Hepatocyte (in vitro differentiated cells): ENCODE data around the gene GGT6. TPM values are rescaled to one million over a fixed set of nuclear protein-coding genes. Genes with fewer than 3 reads are reported as not detected.

Experiments used
- DNase-seq: peaks from one replicate; pipeline ENCODE4 v3.0.0-alpha.2; 2016; ENCODE audit warnings: low spot score
- H2AFZ ChIP-seq: fragments of 200-600 bp; sonication (generic); 2 replicates; pipeline ENCODE4 v1.6.0; 2016; ENCODE audit warnings: antibody characterized with exemption, mild to moderate bottlenecking
- H3K27ac ChIP-seq: fragments of 200-600 bp; sonication (generic); 2 replicates; pipeline ENCODE4 v1.5.1; 2016; ENCODE audit warnings: mild to moderate bottlenecking
- H3K27me3 ChIP-seq: fragments of 200-600 bp; sonication (generic); 2 replicates; pipeline ENCODE4 v1.6.1; 2016
- H3K36me3 ChIP-seq: fragments of 200-600 bp; sonication (generic); replicated peaks from 2 replicates; pipeline ENCODE4 v1.5.1; 2016; ENCODE audit warnings: low read depth; ENCODE audit not compliant: insufficient read depth
- H3K4me1 ChIP-seq: fragments of 200-600 bp; sonication (generic); 2 replicates; pipeline ENCODE4 v1.5.1; 2016; ENCODE audit warnings: mild to moderate bottlenecking, moderate library complexity; ENCODE audit not compliant: insufficient read depth
- H3K4me2 ChIP-seq: fragments of 200-600 bp; sonication (generic); 2 replicates; pipeline ENCODE4 v1.6.0; 2016
- H3K4me3 ChIP-seq: fragments of 200-600 bp; sonication (generic); 2 replicates; pipeline ENCODE4 v1.5.1; 2016; ENCODE audit warnings: mild to moderate bottlenecking
- H3K79me2 ChIP-seq: fragments of 200-600 bp; sonication (generic); 2 replicates; pipeline ENCODE4 v1.6.0; 2017; ENCODE audit warnings: mild to moderate bottlenecking
- H3K9me2 ChIP-seq: fragments of 200-600 bp; sonication (generic); replicated peaks from 2 replicates; pipeline ENCODE4 v1.6.0; 2017; ENCODE audit warnings: mild to moderate bottlenecking; ENCODE audit not compliant: insufficient read depth
- H3K9me3 ChIP-seq: fragments of 200-600 bp; sonication (generic); 2 replicates; pipeline ENCODE4 v1.5.1; 2016; ENCODE audit warnings: low read depth, mild to moderate bottlenecking
- H4K20me1 ChIP-seq: fragments of 200-600 bp; sonication (generic); 2 replicates; pipeline ENCODE4 v1.6.0; 2016; ENCODE audit warnings: mild to moderate bottlenecking; ENCODE audit not compliant: insufficient read depth, poor library complexity, severe bottlenecking
- EZH2 ChIP-seq: fragments of 200-600 bp; sonication (generic); IDR thresholded peaks from 2 replicates; pipeline ENCODE4 v1.6.1; 2016; ENCODE audit warnings: antibody characterized with exemption, mild to moderate bottlenecking, borderline replicate concordance
- EZH2phosphoT487 ChIP-seq: fragments of 200-600 bp; sonication (generic); IDR thresholded peaks from one replicate; pipeline ENCODE4 v1.6.1; 2018; ENCODE audit warnings: antibody characterized with exemption, mild to moderate bottlenecking, low read depth, moderate library complexity; ENCODE audit not compliant: unreplicated experiment, severe bottlenecking
- WGBS: methylation state at CpG from one replicate; pipeline ENCODE4 v1.1.6; 2016; ENCODE audit warnings: low lambda C conversion rate; ENCODE audit errors: missing lambda C conversion rate; 5-methylcytosine and 5-hydroxymethylcytosine counted together
- polyA plus RNA-seq: library from polyadenylated mRNA; unstranded; fragments of >200 nt; fragmentation: Nextera tagmentation; extraction: Ambion mirVana; gene quantifications from 2 replicates; pipeline ENCODE4 v1.2.1, GENCODE V29; 2016
- total RNA-seq: library from RNA; depleted of rRNA; stranded (reverse); fragments of >200 nt; gene quantifications from 2 replicates; pipeline ENCODE4 v1.2.3, GENCODE V29; 2014
- TF ChIP-seq, protein P1 (sequence below): fragments of 200-600 bp; sonication (generic); IDR thresholded peaks from 2 replicates; pipeline ENCODE4 v1.5.1; 2016; ENCODE audit warnings: antibody characterized with exemption, mild to moderate bottlenecking; ENCODE audit not compliant: poor library complexity

The GGT6 gene
- total and polyA plus RNA-seq, 2 experiments from 2014 or later, result not detected

DNA sequence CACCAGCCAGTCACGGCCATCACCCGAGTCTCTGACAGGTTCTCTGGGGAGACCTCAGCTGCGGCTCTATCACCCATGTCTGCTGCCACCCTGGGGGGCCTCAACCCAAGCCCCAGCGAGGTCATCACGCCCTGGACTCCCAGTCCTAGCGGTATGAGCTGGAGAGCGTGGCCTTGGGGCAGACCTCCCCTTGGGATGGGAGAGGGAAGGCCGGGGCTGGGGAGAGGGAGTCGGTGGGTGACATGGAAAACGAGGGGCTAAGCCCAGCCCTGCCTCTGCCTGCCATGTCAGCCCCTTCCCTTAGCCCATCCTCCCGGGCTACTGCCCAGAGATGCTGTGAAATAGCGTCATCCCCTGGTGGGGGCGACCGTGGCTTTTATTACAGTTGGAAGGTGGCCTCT, 32.6 kb upstream of the GGT6 start:
- no peaks in the 10 kb centered on the region for H3K9me2 ChIP-seq
- H4K20me1 ChIP-seq, result peaks cover 2% of the 10 kb centered on the region
- peaks cover 86% of the 10 kb centered on the region for H3K79me2 ChIP-seq
- no peak for DNase-seq
- no peaks in the 10 kb centered on the region for H3K36me3 ChIP-seq
- 87% methylated on average over 14 of the region's 14 CpGs for WGBS
- TF ChIP-seq, protein P1, sequence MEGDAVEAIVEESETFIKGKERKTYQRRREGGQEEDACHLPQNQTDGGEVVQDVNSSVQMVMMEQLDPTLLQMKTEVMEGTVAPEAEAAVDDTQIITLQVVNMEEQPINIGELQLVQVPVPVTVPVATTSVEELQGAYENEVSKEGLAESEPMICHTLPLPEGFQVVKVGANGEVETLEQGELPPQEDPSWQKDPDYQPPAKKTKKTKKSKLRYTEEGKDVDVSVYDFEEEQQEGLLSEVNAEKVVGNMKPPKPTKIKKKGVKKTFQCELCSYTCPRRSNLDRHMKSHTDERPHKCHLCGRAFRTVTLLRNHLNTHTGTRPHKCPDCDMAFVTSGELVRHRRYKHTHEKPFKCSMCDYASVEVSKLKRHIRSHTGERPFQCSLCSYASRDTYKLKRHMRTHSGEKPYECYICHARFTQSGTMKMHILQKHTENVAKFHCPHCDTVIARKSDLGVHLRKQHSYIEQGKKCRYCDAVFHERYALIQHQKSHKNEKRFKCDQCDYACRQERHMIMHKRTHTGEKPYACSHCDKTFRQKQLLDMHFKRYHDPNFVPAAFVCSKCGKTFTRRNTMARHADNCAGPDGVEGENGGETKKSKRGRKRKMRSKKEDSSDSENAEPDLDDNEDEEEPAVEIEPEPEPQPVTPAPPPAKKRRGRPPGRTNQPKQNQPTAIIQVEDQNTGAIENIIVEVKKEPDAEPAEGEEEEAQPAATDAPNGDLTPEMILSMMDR, result no peak
- no peak for TF ChIP-seq EZH2phosphoT487
- no peak for TF ChIP-seq EZH2
- H3K4me1 ChIP-seq, result peaks cover 60% of the 10 kb centered on the region
- H3K4me2 ChIP-seq, result no peak overlapping the region
- H3K27me3 ChIP-seq, result no peaks in the 10 kb centered on the region
- no peak overlapping the region for H2AFZ ChIP-seq
- peak overlapping the region; percentile 37 for H3K27ac ChIP-seq
- no peaks in the 10 kb centered on the region for H3K9me3 ChIP-seq
- no peak overlapping the region for H3K4me3 ChIP-seq

DNA sequence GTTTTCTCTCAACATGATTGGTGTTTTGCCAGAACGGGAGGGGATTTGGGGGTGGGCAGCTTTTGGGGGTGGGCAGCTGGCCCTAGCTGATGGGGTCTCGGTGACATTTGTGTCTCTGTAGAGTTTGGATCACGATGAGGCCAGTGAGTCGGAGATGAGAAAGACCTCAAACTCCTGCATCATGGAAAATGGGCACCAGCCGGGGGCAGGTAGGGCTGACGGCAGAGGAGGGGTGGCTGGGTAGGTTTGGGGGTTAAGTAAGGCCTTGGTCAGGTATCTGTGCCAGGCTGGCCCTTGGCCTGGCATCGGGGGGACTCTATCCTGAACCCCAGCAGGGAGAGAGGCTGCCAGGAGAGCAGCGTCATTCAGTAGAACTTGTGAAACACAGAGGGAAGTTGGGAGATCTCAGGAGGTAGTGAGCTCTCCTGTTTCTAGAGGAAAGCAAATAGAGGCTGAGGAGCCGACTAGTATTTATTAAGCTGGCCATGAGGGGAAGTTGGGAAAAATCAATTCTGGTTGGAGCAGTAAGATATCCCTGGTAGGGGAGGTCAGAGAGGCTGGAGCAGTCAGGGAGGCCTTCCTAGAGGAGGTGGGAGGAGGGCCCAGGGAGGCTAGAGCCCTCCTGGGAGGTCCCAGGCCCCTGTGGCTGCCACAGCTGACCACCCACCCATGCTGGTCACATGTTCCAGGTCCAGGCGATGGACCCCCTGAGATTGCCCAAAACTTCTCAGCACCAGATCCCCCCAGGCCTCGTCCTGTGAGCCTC, 32.0 kb upstream of the GGT6 start:
- no peak overlapping the region for H3K4me3 ChIP-seq
- H3K9me2 ChIP-seq, result no peaks in the 10 kb centered on the region
- H3K9me3 ChIP-seq, result no peaks in the 10 kb centered on the region
- no peaks in the 10 kb centered on the region for H3K27me3 ChIP-seq
- H3K36me3 ChIP-seq, result no peaks in the 10 kb centered on the region
- no peak overlapping the region for H2AFZ ChIP-seq
- H3K27ac ChIP-seq, result peak overlapping the region; percentile 34
- TF ChIP-seq EZH2 (no peak), EZH2phosphoT487 (no peak)
- TF ChIP-seq, protein P1, result no peak
- no peak for DNase-seq
- no peak overlapping the region for H3K4me2 ChIP-seq
- peaks cover 3% of the 10 kb centered on the region for H4K20me1 ChIP-seq
- 83% methylated on average over 11 of the region's 11 CpGs for WGBS
- H3K79me2 ChIP-seq, result peaks cover 89% of the 10 kb centered on the region
- peaks cover 60% of the 10 kb centered on the region for H3K4me1 ChIP-seq

DNA sequence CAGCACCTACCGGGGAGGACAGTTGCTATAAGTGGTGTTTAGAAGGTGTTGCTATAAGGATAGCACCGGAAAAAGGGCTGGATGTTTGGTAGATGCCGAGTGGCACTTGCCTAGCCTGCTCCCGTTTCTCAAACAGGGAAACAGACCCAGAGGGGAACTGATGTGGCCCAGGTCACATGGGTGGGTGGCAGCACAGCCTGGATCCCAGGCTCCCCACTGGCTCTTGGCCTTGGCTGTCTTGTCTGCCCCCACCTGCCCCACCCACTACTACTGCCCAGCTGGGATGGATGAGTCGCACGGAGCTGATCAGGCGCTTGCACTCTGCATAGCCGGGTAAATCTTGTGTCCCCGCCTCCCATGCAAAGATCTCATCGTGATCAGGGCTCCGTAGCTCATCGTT, 31.2 kb upstream of the GGT6 start:
- Histone ChIP-seq H3K4me2 (peak overlapping the region; percentile 20), H3K4me1 (peaks cover 69% of the 10 kb centered on the region), H3K4me3 (no peak overlapping the region), H3K9me2 (no peaks in the 10 kb centered on the region), H3K27ac (no peak overlapping the region), H2AFZ (no peak overlapping the region), H4K20me1 (peaks cover 3% of the 10 kb centered on the region), H3K36me3 (no peaks in the 10 kb centered on the region), H3K79me2 (peaks cover 89% of the 10 kb centered on the region), H3K27me3 (no peaks in the 10 kb centered on the region), H3K9me3 (no peaks in the 10 kb centered on the region)
- WGBS, result 63% methylated on average over 12 of the region's 12 CpGs
- TF ChIP-seq EZH2 (no peak), EZH2phosphoT487 (no peak)
- TF ChIP-seq, protein P1, result no peak
- DNase-seq, result no peak
